HepG2 (cell line): Measurements from ENCODE around the gene ANKZF1. TPM values are rescaled to one million over a fixed set of nuclear protein-coding genes. Genes with fewer than 3 reads are reported as not detected.

Experiments used
- ATAC-seq: fragments of 200-7000 bp; cut with Tn5 transposase; 3 replicates; pipeline ENCODE4 v1.9.1; 2020; ENCODE audit warnings: mild to moderate bottlenecking, moderate library complexity
- BruUV-seq: library from RNA; stranded (reverse); fragments of 400-500 nt; replicated peaks from 2 replicates; lab custom pipeline; 2021; lab: Mats Ljungman, UMichigan
- CTCF ChIA-PET: fragments of 300-600 bp; formaldehyde crosslinking; extraction: SDS; loops from one replicate; lab custom pipeline; 2021; ENCODE audit warnings: low total read pairs, inconsistent platforms, low intra/inter-chr PET ratio; lab: Yijun Ruan, JAX
- POLR2A ChIA-PET: fragments of 350-600 bp; sonication (Branson Sonifier 250); formaldehyde crosslinking; loops from one replicate; lab custom pipeline; 2020; ENCODE audit warnings: antibody characterized with exemption, inconsistent platforms; lab: Yijun Ruan, JAX
- DNase-seq: peaks from one replicate; pipeline ENCODE4 v3.0.0-alpha.2; 2015; ENCODE audit warnings: low spot score
- FAIRE-seq: peaks from 3 replicates; lab custom pipeline; 2011; peaks lifted over from hg19 to GRCh38; lab: Jason Lieb, UNC
- H2AFZ ChIP-seq: one replicate; pipeline ENCODE4 v1.6.1; 2011; ENCODE audit warnings: low read length, inconsistent platforms
- H3K27ac ChIP-seq: fragments of 300-600 bp; 3 replicates; pipeline ENCODE4 v1.8.0; 2011; ENCODE audit warnings: mixed run types, mild to moderate bottlenecking, mixed read lengths, low read length, inconsistent platforms; ENCODE audit not compliant: insufficient read depth; ENCODE audit errors: extremely low read length
- H3K27me3 ChIP-seq, 2 experiments: fragments of 200-600 bp in 1 of 2; 2 replicates in 1 of 2; 3 replicates in 1 of 2; pipeline versions ENCODE4 v1.6.0 to v1.8.0; 2011; ENCODE audit warnings: low read length in 2 of 2, mild to moderate bottlenecking in 2 of 2, moderate library complexity in 2 of 2, inconsistent platforms in 1 of 2; ENCODE audit not compliant: insufficient read depth in 2 of 2, control insufficient read depth in 1 of 2
- H3K36me3 ChIP-seq, 2 experiments: fragments of 200-600 bp in 1 of 2; replicated peaks in 1 of 2; 2 replicates in 1 of 2; 3 replicates in 1 of 2; pipeline versions ENCODE4 v1.5.1 to v1.8.0; 2011; ENCODE audit warnings: low read length in 2 of 2, inconsistent platforms in 1 of 2; ENCODE audit not compliant: insufficient read depth in 2 of 2, control insufficient read depth in 1 of 2
- H3K4me1 ChIP-seq: 2 replicates; pipeline ENCODE4 v1.5.1; 2012; ENCODE audit warnings: low read length, inconsistent platforms; ENCODE audit not compliant: insufficient read depth
- H3K4me2 ChIP-seq: 2 replicates; pipeline ENCODE4 v1.6.0; 2011; ENCODE audit warnings: low read depth, low read length, inconsistent platforms
- H3K4me3 ChIP-seq, 3 experiments: fragments of 200-600 bp in 1 of 3; sonication (generic), shearing (Covaris generic) in 1 of 3; replicated peaks in 1 of 3; 2 replicates each; pipeline ENCODE4 v1.5.1; 2011 to 2016; ENCODE audit warnings: low read length in 3 of 3, inconsistent platforms in 2 of 3, low read depth in 2 of 3, mild to moderate bottlenecking in 2 of 3, control low read depth in 1 of 3, mixed read lengths in 1 of 3; ENCODE audit not compliant: insufficient read depth in 1 of 3
- H3K79me2 ChIP-seq: one replicate; pipeline ENCODE4 v1.6.1; 2011; ENCODE audit warnings: low read length, inconsistent platforms; ENCODE audit not compliant: insufficient read depth
- H3K9ac ChIP-seq: 2 replicates; pipeline ENCODE4 v1.6.0; 2011; ENCODE audit warnings: mild to moderate bottlenecking, low read depth, low read length, inconsistent platforms; ENCODE audit not compliant: insufficient read depth
- H3K9me3 ChIP-seq: 2 replicates; pipeline ENCODE4 v1.5.1; 2012; ENCODE audit warnings: mild to moderate bottlenecking, low read length
- H4K20me1 ChIP-seq: 2 replicates; pipeline ENCODE4 v1.6.0; 2011; ENCODE audit warnings: inconsistent platforms, mild to moderate bottlenecking, low read length, moderate library complexity; ENCODE audit not compliant: insufficient read depth
- AGO2 ChIP-seq: fragments of 200-400 bp; formaldehyde crosslinking; optimal IDR thresholded peaks from 2 replicates; pipeline ENCODE3; 2017; ENCODE audit warnings: mild to moderate bottlenecking, low read depth, low read length, moderate library complexity
- FIP1L1 ChIP-seq: fragments of 200-400 bp; formaldehyde crosslinking; IDR thresholded peaks from 2 replicates; pipeline ENCODE4 v1.6.1; 2018; ENCODE audit warnings: low read depth, mild to moderate bottlenecking, low read length, moderate library complexity, borderline replicate concordance; ENCODE audit not compliant: insufficient read depth
- HNRNPH1 ChIP-seq: fragments of 200-400 bp; formaldehyde crosslinking; optimal IDR thresholded peaks from 2 replicates; pipeline ENCODE3; 2017; ENCODE audit warnings: mild to moderate bottlenecking, low read depth, low read length
- RBFOX2 ChIP-seq: fragments of 200-400 bp; formaldehyde crosslinking; IDR thresholded peaks from 2 replicates; pipeline ENCODE4 v1.6.1; 2017; ENCODE audit warnings: low read depth, mild to moderate bottlenecking, low read length
- WGBS: methylation state at CpG from one replicate; pipeline ENCODE4 v1.1.6; 2017; ENCODE audit warnings: low lambda C conversion rate; 5-methylcytosine and 5-hydroxymethylcytosine counted together
- in situ Hi-C: cut with HindIII; loops from 2 replicates; pipeline ENCODE4 v1.10.0; 2017; ENCODE audit warnings: low pct_unique_long_range_greater_than_20kb; ENCODE audit not compliant: extremely low pct_ligation_motif_present
- intact Hi-C: fragments of 100-400 bp; cut with micrococcal nuclease; formaldehyde crosslinking; loops from one replicate; pipeline ENCODE4 v1.10.0; 2022; ENCODE audit not compliant: unreplicated experiment
- polyA plus RNA-seq, 8 experiments: library from polyadenylated mRNA; depleted of rRNA in 3 of 8; stranded (reverse) in 7 of 8; unstranded in 1 of 8; fragments of >200 nt; fragmentation: Illumina TruSeq in 4 of 8; extraction: Trizol in 4 of 8; gene quantifications; 2 replicates each; pipeline versions ENCODE4 v1.2.1 to v1.2.3, GENCODE V29; 2011 to 2016; ENCODE audit warnings: low read depth in 4 of 8, missing spikeins in 1 of 8, mixed read lengths in 1 of 8; ENCODE audit not compliant: insufficient read depth in 1 of 8
- total RNA-seq, 5 experiments: library from RNA; depleted of rRNA; stranded (reverse); fragments of >200 nt; fragmentation: Illumina TruSeq; extraction: Trizol; gene quantifications; 2 replicates each; pipeline ENCODE4 v1.2.3, GENCODE V29; 2016; ENCODE audit warnings: low read depth in 1 of 5
- TF ChIP-seq, protein P1 (sequence below): IDR thresholded peaks from 2 replicates; pipeline ENCODE4 v1.6.1; 2016; ENCODE audit warnings: low read depth, borderline replicate concordance
- TF ChIP-seq, protein P2 (sequence below): sonication (generic); formaldehyde crosslinking; conservative IDR thresholded peaks from 2 replicates; pipeline ENCODE4 v1.8.1; 2023; ENCODE audit warnings: missing genetic modification reagents
- TF ChIP-seq, protein P3 (sequence below): sonication (generic); formaldehyde crosslinking; IDR thresholded peaks from 2 replicates; pipeline ENCODE4 v1.5.0; 2020; ENCODE audit warnings: missing genetic modification reagents, mild to moderate bottlenecking, borderline replicate concordance
- TF ChIP-seq, protein P4 (sequence below): sonication (generic); formaldehyde crosslinking; IDR thresholded peaks from 2 replicates; pipeline ENCODE4 v1.4.0; 2020; ENCODE audit warnings: missing genetic modification reagents, borderline replicate concordance
- TF ChIP-seq, protein P5 (sequence below): sonication (generic); formaldehyde crosslinking; IDR thresholded peaks from 2 replicates; pipeline ENCODE4 v1.4.0; 2020; ENCODE audit warnings: missing genetic modification reagents

Gene ANKZF1
- total and polyA plus RNA-seq, 2 of the 13 experiments (the other 11 are each of a cell fraction or from before 2014, with no cell fraction given) = 25.3 to 128 TPM

DNA sequence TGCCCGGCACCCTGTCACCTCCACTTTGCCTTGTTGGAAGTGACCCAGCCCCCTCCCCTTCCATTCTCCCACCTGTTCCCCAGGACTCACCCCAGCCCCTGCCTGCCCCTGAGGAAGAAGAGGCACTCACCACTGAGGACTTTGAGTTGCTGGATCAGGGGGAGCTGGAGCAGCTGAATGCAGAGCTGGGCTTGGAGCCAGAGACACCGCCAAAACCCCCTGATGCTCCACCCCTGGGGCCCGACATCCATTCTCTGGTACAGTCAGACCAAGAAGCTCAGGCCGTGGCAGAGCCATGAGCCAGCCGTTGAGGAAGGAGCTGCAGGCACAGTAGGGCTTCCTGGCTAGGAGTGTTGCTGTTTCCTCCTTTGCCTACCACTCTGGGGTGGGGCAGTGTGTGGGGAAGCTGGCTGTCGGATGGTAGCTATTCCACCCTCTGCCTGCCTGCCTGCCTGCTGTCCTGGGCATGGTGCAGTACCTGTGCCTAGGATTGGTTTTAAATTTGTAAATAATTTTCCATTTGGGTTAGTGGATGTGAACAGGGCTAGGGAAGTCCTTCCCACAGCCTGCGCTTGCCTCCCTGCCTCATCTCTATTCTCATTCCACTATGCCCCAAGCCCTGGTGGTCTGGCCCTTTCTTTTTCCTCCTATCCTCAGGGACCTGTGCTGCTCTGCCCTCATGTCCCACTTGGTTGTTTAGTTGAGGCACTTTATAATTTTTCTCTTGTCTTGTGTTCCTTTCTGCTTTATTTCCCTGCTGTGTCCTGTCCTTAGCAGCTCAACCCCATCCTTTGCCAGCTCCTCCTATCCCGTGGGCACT, 47.1 kb upstream of the ANKZF1 start:
- DNase-seq (no peak), ATAC-seq (no peak), FAIRE-seq (no peak)
- Histone ChIP-seq H3K27ac (no peak overlapping the region), H3K4me2 (no peak overlapping the region), H3K4me3 (no peak overlapping the region), H4K20me1 (no peaks in the 10 kb centered on the region), H2AFZ (no peak overlapping the region), H3K9ac (no peak overlapping the region), H3K4me1 (peaks cover 16% of the 10 kb centered on the region), H3K9me3 (no peaks in the 10 kb centered on the region), H3K36me3 (peaks cover 30 to 48% of the 10 kb centered on the region in 2 experiments), H3K27me3 (no peaks in the 10 kb centered on the region; a peak in 1 of 5 replicates), H3K79me2 (peaks cover 17% of the 10 kb centered on the region)
- TF ChIP-seq HNRNPH1 = no peak
- TF ChIP-seq, protein P1, sequence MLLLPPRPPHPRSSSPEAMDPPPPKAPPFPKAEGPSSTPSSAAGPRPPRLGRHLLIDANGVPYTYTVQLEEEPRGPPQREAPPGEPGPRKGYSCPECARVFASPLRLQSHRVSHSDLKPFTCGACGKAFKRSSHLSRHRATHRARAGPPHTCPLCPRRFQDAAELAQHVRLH (CRISPR knock-in tag) = no peak
- TF ChIP-seq, protein P2, sequence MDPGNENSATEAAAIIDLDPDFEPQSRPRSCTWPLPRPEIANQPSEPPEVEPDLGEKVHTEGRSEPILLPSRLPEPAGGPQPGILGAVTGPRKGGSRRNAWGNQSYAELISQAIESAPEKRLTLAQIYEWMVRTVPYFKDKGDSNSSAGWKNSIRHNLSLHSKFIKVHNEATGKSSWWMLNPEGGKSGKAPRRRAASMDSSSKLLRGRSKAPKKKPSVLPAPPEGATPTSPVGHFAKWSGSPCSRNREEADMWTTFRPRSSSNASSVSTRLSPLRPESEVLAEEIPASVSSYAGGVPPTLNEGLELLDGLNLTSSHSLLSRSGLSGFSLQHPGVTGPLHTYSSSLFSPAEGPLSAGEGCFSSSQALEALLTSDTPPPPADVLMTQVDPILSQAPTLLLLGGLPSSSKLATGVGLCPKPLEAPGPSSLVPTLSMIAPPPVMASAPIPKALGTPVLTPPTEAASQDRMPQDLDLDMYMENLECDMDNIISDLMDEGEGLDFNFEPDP = 0 out of 2 replicates have a peak, but pooled peaks have one; percentile 53
- TF ChIP-seq, protein P3, sequence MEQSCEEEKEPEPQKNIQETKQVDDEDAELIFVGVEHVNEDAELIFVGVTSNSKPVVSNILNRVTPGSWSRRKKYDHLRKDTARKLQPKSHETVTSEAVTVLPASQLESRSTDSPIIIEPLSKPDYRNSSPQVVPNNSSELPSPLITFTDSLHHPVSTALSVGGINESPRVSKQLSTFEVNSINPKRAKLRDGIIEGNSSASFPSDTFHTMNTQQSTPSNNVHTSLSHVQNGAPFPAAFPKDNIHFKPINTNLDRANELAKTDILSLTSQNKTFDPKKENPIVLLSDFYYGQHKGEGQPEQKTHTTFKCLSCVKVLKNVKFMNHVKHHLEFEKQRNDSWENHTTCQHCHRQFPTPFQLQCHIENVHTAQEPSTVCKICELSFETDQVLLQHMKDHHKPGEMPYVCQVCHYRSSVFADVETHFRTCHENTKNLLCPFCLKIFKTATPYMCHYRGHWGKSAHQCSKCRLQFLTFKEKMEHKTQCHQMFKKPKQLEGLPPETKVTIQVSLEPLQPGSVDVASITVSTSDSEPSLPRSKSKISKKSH (CRISPR knock-in tag) = no peak
- TF ChIP-seq, protein P4, sequence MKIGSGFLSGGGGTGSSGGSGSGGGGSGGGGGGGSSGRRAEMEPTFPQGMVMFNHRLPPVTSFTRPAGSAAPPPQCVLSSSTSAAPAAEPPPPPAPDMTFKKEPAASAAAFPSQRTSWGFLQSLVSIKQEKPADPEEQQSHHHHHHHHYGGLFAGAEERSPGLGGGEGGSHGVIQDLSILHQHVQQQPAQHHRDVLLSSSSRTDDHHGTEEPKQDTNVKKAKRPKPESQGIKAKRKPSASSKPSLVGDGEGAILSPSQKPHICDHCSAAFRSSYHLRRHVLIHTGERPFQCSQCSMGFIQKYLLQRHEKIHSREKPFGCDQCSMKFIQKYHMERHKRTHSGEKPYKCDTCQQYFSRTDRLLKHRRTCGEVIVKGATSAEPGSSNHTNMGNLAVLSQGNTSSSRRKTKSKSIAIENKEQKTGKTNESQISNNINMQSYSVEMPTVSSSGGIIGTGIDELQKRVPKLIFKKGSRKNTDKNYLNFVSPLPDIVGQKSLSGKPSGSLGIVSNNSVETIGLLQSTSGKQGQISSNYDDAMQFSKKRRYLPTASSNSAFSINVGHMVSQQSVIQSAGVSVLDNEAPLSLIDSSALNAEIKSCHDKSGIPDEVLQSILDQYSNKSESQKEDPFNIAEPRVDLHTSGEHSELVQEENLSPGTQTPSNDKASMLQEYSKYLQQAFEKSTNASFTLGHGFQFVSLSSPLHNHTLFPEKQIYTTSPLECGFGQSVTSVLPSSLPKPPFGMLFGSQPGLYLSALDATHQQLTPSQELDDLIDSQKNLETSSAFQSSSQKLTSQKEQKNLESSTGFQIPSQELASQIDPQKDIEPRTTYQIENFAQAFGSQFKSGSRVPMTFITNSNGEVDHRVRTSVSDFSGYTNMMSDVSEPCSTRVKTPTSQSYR (CRISPR knock-in tag) = no peak
- TF ChIP-seq FIP1L1 = no peak
- TF ChIP-seq, protein P5, sequence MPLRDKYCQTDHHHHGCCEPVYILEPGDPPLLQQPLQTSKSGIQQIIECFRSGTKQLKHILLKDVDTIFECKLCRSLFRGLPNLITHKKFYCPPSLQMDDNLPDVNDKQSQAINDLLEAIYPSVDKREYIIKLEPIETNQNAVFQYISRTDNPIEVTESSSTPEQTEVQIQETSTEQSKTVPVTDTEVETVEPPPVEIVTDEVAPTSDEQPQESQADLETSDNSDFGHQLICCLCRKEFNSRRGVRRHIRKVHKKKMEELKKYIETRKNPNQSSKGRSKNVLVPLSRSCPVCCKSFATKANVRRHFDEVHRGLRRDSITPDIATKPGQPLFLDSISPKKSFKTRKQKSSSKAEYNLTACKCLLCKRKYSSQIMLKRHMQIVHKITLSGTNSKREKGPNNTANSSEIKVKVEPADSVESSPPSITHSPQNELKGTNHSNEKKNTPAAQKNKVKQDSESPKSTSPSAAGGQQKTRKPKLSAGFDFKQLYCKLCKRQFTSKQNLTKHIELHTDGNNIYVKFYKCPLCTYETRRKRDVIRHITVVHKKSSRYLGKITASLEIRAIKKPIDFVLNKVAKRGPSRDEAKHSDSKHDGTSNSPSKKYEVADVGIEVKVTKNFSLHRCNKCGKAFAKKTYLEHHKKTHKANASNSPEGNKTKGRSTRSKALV = no peak
- peak; percentile 45 for TF ChIP-seq AGO2
- 0 out of 2 replicates have a peak, but pooled peaks have one; percentile 22 for TF ChIP-seq RBFOX2
- in situ Hi-C loops = no loop called here
- CTCF ChIA-PET = no interaction called here
- 95% methylated on average over 8 of the region's 8 CpGs for WGBS
- POLR2A ChIA-PET = interaction anchor here (0.8 to 4.8 kb wide), 9 partner anchors 11 to 67 kb away, joined by 3 to 21 read pairs (median 4); partner anchors contain the start of gene ZFAND2B
- intact Hi-C loops = no loop called here
- no TSS peak for BruUV-seq
